Measurements from ENCODE around the gene BHLHE23.
A peak's percentile ranks its signal among the peaks of the same experiment; 100 is the strongest.

BHLHE23 gene

GRCh38 chr20:63006540-63007359 is at the start of gene BHLHE23:
Gene BHLHE23 (minus strand): TSS chr20:63006964. CDS start chr20:63006774, 190 bp downstream.
- DNase-seq, result peak; percentile 47

- DNase-seq, result no peak
Observed at GRCh38 chr20:63055575-63056235, 48.9 kb upstream of the BHLHE23 start.

- DNase-seq, result no peak
Observed at GRCh38 chr20:63054681-63055240, 48.0 kb upstream of the BHLHE23 start.

- DNase-seq, result no peak
Observed at GRCh38 chr20:63054103-63054474, 47.3 kb upstream of the BHLHE23 start.

GRCh38 chr20:63053432-63054102 is 46.8 kb upstream of the BHLHE23 start:
- no peak for DNase-seq

- DNase-seq, result no peak
Observed at GRCh38 chr20:63052571-63053431, 46.0 kb upstream of the BHLHE23 start.

GRCh38 chr20:63051911-63052310 is 45.1 kb upstream of the BHLHE23 start:
- DNase-seq, result no peak

- no peak for DNase-seq
Observed at GRCh38 chr20:63051186-63051860, 44.6 kb upstream of the BHLHE23 start.

- DNase-seq, result no peak
Observed at GRCh38 chr20:63050406-63050805, 43.6 kb upstream of the BHLHE23 start.

- DNase-seq, result no peak
Observed at GRCh38 chr20:63049561-63050221, 42.9 kb upstream of the BHLHE23 start.

GRCh38 chr20:63049191-63049518 is 42.4 kb upstream of the BHLHE23 start:
- no peak for DNase-seq

- no peak for DNase-seq
Observed at GRCh38 chr20:63048516-63049190, 41.9 kb upstream of the BHLHE23 start.

- no peak for DNase-seq
Observed at GRCh38 chr20:63047946-63048345, 41.2 kb upstream of the BHLHE23 start.

- DNase-seq, result no peak
Observed at GRCh38 chr20:63047267-63047666, 40.5 kb upstream of the BHLHE23 start.

- DNase-seq, result no peak
Observed at GRCh38 chr20:63046841-63047240, 40.1 kb upstream of the BHLHE23 start.

- no peak for DNase-seq
Observed at GRCh38 chr20:63045991-63046390, 39.2 kb upstream of the BHLHE23 start.

GRCh38 chr20:63045401-63045800 is 38.6 kb upstream of the BHLHE23 start:
- DNase-seq, result no peak

- no peak for DNase-seq
Observed at GRCh38 chr20:63044605-63045004, 37.8 kb upstream of the BHLHE23 start.

- no peak for DNase-seq
Observed at GRCh38 chr20:63044204-63044600, 37.4 kb upstream of the BHLHE23 start.

GRCh38 chr20:63043348-63044203 is 36.8 kb upstream of the BHLHE23 start:
- no peak for DNase-seq

Data from DMS79 treated with DMSO at 0.1 percent for 48 hours (cell line).